Kidney capillary endothelial cell (primary cell): ENCODE measurements around the gene MET.
"Not testable (repeated sequence)": the region's sequence is repeated elsewhere in the genome, so short reads cannot be mapped to it uniquely, and the experiment has no call there.

ENCODE experiments used
- DNase-seq: peaks from one replicate; pipeline ENCODE4 v3.0.0-alpha.2; 2018; ENCODE audit warnings: low spot score

MET gene

DNA sequence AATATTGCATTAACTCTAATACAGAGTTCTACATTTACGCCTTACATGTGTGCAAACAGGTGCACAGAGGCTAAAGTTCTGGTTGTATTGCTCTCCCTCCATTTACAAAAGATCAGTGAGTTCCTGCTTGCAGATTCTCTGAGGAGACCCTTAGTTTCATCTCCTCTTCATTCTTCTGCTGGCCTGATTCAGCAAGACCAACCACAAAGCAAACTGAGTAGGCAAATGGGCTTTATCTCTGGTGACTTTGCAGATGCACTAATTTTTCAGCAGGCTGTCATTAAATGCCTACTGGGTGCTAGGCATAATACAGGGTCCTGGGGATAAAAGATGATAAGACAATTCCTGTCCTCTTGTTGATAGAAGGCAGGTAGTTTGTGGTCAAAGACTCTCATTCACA lies 56.4 kb downstream of the MET start:
- no peak for DNase-seq

DNA sequence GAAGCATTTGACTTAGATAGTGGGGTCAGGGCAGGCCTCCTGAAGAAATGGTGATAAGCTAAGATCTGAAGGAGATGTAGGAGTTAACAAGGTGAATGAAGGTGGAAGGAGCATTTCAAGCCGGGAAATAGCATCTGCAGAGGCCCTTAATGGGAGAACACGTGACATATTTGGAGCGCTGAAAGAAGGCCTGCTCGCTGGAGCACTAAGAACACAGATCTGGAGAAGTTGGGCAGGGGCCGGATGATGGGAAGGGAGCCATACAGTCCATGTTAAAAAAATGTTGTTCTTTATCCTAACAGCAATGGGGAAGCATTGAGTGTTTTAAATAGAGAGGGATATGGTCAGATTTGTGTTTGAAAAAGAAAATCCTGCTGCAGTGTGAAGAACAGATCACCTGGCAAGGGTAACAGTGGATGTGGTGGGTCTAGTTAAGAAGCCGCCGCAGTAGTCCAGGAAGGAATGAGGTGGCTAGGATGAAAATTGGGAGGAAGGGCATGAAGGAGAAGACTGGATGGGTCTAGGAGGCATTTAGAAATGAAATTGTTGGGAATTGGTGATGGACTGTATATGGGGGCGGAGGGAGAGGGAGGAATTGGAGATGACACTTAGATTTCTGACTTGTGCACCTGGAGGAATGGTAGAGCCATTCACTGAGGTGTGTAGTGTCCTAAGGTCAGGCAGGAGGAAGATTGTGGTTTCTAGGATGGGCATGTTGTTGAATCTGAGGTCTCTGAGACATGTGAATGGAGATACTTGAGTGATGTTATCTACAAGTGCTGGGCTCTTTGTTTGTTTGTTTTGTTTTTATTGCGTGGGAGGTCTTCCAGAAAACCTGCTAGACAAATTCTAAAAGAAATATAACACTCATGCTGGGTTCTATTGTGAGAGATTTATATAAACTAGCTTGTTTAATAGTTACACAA lies 58.4 kb downstream of the MET start:
- DNase-seq = no peak

DNA sequence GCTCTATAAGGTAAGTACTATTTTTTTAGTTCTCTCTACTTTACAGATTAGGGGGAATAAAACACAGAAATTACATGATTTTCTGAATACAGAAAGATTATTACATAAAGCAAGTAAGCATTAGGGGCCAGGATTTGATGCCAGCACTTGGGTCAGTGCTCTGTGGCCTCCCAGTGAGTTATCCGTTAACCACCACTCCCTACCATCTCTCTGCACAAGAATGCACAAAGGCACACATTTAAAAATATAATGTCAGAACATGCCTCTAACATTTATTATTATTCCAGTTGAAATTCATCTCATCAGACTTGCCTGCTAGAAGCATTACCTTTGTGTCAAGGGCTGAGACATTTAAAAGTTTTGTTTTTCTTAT lies 59.0 kb downstream of the MET start:
- no peak for DNase-seq

DNA sequence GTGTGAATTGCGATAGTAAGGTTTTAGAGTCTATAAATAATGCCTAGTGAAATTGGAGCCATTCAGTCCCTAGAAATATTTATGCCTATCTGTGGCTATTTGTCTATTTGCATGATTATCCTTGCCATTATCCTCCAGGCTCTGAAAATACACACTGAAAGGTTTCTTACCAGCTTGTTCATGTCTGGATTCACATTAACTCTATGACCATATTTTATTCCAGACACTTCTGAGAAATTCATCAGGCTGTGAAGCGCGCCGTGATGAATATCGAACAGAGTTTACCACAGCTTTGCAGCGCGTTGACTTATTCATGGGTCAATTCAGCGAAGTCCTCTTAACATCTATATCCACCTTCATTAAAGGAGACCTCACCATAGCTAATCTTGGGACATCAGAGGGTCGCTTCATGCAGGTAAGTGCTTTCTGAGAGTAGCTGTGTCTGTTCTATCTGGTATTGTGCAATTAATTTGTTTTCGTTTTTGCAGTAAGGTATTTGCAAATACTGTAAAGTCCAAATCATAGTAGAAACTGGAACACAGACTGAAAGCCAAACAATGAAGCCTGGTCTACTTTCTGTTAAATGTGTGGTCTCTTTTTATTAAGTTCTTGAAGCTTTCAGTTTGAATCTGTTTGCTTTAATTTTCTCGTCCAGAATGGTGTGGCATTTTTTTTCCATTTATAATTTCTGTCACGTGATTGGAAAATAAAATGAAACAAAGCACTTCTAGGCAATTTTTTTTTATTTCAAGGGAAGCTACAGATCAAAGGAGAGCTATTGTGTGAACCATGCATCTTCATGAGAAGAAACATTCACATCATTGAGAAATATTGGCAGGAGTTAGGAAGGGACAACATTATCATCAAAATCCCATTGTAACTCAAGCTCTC lies 59.7 kb downstream of the MET start:
- DNase-seq = no peak

DNA sequence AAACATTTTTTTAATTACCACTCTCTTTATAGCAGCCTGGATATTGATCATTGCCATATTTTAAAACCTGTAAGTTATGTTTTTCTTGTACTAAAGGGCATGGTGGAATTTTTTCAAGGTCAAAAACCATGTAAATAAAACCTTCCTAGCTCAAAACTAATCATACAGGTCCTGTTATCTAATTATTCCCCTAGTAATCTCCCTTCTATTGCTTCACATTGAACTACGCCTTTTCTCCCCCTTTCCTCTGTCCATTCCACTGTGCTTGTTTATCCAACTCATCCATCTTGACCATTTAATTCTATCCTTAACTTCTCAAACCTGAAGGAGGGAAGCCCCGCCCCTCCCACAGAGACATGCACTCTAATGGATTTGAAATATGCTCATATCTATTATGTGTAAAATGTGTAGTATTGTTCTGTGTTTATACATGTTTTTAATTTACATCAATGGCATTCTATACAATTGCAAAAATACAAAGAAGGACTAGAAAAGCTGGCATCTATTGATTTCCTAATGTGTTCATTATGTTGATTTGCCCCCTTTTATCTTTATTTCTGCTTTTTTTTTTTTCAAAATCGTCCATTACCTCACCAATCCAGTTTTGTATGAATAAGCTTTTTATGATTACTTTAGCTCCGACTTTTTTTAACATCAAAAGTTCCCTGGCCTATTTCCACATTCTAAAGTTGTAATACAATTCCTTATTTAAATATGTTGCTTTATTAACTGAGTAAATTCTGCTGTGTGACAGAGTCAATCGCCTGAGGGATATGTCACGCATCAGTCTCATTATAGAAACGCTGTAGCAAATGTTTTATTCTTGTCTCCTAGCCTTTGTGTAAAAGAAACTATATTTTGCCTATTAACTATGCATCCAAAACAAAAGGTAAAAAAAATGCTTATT lies 61.0 kb downstream of the MET start:
- no peak for DNase-seq

DNA sequence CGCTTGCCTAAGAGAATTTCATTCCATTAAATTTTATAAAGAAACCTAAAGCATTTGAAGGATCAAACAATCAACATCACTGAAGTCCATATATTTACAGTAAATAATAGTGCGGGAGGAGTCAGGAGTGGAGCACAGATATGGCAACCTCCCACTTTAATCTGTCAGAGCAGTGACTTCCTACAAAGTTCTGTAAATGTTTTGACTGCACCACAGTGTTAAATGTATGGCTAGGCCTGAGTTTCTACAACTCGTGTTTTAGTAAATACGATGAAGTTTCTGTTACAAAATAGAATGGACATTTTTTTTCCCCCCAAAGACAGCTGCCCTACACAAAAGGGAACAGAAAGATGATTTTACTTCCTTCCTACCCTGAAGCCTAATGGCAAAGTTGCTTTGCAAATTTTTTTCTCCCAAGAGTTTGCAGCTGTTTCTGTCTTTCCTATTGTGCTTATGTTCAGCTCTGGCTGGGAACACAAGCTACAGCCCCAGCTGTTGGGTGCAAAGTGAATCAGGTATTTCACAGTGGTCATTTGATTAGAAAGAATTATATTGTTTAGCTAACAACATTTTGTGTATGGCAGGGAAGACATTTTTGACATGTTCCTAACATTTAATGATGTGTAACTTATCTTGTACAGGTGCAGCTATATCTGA lies 62.1 kb downstream of the MET start:
- DNase-seq = no peak

DNA sequence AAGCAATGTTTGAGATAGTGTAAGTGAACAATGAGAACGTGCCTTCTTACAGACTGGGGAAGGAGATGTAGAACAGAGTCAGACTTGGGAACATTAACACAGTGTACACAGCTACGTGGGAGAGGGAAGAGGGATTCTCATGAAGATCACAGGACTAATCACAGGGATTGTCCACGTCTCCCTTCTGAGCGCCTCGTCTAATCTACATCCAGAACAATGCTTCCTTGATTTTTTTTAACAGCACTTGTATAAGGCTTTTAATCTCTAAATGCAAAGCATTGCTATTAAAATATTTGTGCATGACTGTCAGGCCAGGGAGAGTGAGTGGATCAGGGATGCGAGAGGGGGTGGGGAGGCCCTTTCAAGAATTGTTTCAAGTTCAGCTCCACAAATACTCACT lies 62.7 kb downstream of the MET start:
- DNase-seq = no peak

DNA sequence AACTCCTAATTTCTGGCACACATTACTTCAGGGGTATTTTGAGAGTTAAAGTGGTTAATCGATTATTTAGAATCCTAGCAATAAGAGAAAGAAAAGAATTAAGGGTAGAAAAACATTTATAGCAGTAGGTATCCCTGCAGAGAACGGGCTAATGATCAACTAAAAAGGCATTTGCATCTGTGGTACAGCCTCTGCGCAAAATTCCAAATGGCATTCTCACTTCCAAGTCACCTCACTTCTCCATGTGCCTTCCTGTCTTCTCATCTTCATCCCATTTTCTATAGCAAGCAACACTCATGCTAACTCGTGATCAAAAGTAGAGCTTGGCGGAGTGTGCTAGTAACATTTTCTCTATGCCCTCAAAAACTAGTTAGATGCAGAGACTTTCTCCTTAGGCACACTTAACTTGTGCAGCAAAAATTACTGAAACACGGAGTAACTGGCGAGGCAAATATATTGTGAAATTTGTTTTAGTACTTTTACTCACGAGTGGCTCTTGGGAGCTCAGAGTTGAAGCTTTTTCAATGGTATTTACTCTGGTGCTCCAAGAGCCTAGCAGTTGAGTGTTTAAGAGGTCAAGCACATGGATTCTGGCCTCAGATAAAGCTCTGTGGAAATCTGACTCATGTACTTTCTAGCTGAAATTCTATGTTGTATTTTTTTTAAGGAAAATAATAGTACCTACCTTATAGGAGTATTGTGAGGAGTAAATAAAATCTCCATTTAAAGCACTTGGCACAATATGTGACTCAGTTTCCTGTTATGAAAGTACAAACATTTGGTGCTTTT lies 65.1 kb downstream of the MET start:
- DNase-seq = no peak

DNA sequence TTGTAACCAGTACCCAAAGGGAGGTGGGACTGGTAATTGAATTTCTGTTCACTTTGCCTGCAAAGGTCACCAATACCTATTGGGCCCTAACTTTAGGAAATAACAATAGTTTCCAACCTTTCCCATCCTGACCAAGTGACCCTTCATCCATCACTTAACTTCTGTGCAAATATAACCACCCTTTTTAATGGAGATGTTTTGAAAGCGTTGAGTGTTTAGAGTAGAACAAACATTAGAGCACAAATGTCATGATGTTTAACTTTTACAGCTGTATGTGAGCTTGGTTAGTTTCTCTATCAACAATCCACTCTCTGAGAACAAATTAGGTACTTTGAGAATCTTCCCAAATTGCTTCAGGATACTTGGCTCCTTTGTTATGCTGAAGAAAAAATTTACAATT lies 66.4 kb downstream of the MET start:
- no peak for DNase-seq

DNA sequence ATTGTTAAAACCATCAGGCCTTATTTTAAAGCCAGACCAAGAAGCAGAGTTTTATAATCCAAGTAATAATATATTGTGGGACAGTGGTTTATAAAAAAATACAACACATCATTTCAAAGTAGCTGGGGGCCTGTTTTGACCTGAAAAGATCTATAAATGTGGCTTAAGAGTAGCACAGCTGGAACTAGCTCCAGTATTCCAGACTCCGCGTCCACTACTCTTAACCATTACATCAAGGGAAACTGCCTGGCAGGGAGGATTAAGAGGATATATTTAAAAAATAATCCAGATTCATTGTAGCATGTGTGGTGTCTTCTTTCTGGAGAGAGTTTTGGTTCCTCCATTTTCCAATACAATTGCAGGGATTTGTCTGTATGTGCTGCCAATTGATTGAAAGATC lies 67.3 kb downstream of the MET start:
- DNase-seq = no peak

DNA sequence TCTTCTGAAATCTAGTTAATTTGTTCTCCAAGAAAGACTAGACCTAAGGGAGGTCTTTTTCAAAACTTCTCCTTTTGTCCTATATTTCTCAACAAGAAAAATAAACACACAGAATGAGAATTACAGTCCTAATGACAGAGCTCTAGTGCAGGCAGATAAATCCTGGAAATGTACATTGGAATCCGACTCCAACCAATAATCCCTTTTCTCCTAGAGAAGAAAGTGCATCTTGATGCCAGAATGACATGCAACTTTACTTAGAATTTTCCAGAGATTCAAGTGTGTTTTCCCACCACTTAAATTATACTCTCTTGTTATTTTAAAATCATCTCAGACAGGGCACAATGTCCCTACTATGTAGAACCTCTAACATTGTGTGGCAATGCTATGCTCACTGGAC lies 68.2 kb downstream of the MET start:
- DNase-seq = no peak

DNA sequence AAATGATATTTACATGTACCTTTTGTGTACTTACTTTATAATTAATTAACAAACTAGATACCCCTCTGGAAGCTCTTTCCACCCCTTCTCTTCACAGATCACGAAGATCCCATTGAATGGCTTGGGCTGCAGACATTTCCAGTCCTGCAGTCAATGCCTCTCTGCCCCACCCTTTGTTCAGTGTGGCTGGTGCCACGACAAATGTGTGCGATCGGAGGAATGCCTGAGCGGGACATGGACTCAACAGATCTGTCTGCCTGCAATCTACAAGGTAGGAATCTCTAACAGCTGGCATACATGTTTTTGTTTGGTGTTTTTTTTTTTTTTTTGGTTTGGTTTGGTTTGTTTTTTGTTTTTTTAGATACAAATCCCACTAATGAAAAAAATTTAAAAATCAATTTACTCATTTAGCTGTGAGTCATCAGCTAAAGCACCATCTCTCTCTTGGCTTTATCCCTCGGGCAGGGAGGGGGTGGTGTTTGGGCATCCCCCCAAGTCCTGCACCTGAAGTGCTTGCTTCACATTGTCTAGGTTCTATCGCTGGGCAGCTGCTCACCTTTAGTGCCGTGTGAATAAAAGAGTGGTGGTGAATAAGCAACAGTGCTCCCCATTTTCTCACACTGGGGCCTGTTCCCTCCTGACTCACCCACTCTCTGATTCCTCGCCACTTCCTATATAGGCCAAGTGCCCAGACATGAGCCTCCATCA lies 68.9 kb downstream of the MET start:
- no peak for DNase-seq

DNA sequence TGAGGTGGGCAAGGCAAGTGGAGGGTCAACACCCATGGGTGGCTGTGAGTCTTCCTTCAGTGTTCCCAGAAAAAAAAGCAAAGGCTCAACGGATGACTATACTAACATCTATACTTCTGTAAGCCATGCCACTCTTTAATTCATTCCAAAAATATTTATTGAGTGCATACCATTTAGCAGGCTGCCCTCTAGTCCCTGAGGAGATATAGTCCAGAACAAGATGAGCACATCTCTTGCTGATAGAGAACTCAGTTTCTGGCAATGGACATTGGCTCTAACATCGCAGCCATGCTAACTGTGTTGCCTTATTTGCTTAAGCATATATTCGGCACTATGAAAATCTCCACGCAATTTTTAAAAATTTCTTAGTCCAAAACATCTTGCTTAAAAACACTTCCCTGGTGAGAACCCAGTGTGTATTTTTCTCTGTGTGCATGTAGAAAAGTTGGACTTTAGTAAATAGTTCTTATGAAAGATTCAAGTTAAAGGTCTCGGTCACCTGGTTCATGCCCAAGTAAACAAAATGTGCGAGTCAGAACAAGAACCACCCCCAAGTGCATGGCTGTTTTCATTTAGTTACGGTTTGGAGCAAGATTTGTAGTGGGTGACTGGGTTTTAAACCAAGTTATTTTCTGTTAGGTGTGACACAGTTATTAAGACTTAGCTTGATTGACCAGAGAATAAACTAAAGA lies 69.8 kb downstream of the MET start:
- DNase-seq = no peak

DNA sequence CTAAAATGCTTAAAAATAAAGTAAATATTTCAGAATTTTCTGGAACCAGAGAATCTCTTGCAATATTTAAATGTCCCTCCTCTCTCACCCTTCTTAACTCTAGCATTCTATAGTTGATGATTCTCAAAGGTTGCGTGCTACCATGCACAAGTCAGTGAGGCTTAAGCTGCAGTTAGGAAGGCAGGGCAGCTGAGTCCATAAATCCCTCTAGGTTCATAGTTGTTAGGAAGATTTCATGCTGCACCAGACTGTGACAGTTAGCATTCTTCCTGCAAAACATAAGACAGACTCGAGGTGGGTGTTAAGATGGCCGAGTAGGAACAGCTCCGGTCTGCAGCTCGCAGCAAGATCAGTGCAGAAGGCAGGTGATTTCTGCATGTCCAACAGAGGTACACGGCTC lies 70.6 kb downstream of the MET start:
- no peak for DNase-seq

DNA sequence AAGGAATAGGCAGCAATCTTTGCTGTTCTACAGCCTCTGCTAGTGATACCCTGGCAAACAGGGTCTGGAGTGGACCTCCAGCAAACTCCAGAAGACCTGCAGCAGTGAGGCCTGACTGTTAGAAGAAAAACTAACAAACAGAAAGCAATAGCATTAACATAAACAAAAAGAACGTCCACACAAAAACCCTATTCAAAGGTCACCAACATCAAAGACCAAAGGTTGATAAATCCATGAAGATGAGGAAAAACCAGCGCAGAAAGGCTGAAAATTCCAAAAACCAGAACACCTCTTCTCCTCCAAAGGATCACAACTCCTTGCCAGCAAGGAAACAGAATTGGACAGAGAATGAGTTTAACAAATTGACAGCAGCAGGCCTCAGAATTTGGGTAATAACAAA lies 71.8 kb downstream of the MET start:
- DNase-seq = not testable (repeated sequence)

DNA sequence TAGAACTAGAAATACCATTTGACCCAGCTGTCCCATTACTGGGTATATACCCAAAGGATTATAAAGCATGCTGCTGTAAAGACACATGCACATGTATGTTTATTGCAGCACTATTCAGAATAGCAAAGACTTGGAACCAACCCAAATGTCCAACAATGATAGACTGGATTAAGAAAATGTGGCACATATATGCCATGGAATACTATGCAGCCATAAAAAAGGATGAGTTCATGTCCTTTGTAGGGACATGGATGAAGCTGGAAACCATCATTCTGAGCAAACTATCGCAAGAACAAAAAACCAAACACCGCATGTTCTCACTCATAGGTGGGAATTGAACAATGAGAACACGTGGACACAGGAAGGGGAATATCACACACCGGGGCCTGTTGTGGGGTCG lies 74.4 kb downstream of the MET start:
- not testable (repeated sequence) for DNase-seq

DNA sequence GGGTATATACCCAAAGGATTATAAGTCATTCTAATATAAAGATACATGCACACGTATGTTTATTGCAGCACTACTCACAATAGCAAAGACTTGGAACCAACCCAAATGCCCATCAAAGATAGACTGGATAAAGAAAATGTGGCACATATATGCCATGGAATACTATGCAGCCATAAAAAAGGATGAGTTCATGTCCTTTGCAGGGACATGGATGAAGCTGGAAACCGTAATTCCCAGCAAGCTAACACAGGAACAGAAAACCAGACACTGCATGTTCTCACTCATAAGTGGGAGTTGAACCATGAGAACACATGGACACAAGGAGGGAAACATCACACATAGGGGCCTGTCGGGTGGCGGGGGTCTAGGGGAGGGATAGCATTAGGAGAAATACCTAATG lies 79.1 kb downstream of the MET start:
- not testable (repeated sequence) for DNase-seq

DNA sequence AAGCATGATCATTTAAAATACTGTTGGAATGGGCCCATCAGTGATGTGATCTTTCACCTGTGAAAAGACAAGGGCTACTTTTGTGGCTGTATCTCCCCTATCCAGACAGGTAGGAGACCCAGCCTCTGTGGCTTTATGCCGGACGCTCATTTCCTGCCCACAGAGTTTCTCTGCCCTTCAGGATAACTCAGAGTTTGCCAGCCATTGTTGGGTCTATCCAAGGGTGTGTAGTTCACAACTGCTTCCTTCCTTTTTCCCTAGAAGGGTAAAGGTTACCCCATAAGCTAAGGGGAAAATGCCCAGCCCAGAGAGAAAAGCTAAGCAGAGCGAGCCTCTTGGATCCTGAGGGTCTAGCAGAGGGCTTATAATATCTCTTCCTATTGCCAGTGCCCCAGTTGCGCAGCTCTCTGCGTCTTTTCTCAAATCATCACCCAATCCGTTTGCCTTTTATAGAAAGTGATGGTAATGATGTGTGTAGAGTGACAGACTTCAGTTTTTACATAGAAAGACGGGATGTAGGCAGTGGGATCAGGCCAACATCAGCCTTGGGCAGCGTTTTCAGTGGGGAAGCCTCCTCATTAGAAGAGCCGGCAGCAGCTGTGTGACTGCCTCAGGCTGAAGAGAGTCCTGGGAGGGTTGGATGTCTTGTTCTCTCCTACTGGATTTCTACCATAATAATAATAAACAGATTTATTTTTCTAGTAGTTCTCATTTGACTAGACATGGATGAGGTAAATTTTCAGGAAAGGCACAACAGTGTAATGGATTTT lies 80.5 kb downstream of the MET start:
- DNase-seq = no peak

DNA sequence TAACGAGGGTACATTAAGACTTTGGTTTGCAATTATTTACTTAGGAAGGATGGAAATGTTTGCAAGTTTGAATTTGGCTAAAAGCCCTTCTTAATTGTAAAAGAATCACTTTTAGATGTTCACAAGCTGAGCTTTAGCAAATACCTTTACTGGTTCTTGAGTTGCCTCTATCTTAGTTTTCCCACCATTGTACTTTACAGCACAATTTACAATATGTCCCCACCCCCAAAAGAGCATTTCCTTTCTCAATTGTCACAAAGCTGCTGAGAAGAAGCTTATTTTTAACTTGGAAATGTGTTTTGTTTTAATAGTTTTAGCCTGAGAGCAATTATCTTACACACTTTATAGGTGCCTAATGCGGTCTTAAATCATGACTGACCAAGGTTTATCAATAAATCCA lies 81.1 kb downstream of the MET start:
- DNase-seq = no peak
